ENCODE measurements around the gene CAPN2.
"Not testable (repeated sequence)": the region's sequence is repeated elsewhere in the genome, so short reads cannot be mapped to it uniquely, and the experiment has no call there.

The CAPN2 gene

DNA sequence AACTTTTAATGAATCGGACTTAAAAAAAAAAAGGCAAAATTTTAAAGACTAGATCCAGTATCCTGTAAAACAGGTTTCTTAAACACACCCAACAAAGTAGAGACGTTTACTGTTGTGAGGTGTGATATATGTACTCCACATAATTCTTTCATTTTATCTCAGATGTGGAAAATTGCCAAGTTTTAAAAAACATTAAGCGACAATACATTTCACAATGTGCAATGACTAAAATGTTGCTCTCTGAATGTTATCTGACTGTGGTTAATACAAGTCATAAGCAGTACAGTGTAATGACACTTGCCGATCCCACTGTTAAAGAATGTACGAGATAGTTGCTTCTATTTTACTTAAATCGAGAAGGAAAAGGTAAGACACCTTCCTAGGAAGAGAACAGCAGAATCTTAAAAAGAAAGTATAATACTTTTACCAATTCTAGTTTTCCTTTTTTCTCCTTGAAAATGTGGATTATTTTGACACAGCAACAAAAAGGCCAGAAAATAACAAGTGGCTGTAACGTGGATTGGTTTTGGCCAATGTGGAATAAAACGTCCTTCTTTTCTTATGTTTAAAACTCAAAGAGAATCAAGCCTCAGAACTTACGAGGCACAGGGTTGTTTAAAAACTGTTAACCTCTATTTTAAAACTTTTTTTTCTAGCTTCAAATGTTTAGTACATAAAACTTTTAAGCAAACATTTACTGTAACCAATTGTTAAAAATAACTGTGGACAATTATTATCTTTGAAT is 82.0 kb downstream of the CAPN2 start:
- TF ChIP-seq, protein P1, sequence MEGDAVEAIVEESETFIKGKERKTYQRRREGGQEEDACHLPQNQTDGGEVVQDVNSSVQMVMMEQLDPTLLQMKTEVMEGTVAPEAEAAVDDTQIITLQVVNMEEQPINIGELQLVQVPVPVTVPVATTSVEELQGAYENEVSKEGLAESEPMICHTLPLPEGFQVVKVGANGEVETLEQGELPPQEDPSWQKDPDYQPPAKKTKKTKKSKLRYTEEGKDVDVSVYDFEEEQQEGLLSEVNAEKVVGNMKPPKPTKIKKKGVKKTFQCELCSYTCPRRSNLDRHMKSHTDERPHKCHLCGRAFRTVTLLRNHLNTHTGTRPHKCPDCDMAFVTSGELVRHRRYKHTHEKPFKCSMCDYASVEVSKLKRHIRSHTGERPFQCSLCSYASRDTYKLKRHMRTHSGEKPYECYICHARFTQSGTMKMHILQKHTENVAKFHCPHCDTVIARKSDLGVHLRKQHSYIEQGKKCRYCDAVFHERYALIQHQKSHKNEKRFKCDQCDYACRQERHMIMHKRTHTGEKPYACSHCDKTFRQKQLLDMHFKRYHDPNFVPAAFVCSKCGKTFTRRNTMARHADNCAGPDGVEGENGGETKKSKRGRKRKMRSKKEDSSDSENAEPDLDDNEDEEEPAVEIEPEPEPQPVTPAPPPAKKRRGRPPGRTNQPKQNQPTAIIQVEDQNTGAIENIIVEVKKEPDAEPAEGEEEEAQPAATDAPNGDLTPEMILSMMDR (IDR thresholded peaks at IDR 0.05; ENCODE audit: insufficient read depth, missing control alignments), result no peak
- DNase-seq (ENCODE audit: insufficient read length, low spot score), result no peak
- peak; percentile 46 for FAIRE-seq

DNA sequence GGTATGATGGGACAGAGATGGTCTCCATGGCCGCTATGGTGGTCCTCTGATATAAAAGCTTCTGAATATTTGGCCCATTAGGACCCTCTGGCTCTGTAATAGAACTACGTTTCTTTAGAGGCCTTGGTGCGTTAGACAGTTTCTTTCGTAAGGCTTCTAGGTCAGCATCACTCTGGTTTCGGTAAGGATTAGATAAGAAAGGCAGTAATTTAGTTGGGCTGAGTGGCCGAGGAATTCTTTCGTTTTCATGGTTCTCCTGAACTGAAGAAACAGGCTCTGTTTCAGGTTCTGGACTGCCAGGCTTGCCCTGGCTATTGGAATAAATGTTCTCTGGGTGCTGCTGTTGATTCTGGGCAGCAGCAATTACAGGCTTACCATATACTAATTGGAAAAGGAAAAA is 83.9 kb downstream of the CAPN2 start:
- FAIRE-seq (peak; percentile 77), DNase-seq (ENCODE audit: insufficient read length, low spot score) (no peak)
- TF ChIP-seq, protein P1 (IDR thresholded peaks at IDR 0.05; ENCODE audit: insufficient read depth, missing control alignments), result no peak

DNA sequence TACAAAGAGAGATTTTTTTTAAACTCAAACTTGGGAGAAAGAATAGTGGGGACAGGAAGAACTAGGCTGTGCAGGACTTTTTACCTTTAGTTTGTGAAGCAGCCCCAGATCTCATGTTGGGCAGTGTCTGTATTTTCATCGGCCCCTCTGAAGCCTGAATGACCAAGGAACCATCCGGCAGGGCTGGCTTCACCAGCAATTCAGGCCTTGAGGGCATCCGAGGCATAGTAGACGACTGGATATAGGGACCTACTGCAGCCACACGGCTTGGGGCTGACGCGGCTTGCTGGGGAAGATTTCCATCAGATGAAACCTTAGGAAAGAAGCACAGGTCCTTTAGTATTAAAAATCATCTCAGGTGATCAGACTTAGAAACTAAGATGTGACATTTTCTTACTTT is 89.7 kb downstream of the CAPN2 start:
- TF ChIP-seq, protein P1 (IDR thresholded peaks at IDR 0.05; ENCODE audit: insufficient read depth, missing control alignments), result no peak
- DNase-seq (ENCODE audit: insufficient read length, low spot score), result no peak
- no peak for FAIRE-seq

DNA sequence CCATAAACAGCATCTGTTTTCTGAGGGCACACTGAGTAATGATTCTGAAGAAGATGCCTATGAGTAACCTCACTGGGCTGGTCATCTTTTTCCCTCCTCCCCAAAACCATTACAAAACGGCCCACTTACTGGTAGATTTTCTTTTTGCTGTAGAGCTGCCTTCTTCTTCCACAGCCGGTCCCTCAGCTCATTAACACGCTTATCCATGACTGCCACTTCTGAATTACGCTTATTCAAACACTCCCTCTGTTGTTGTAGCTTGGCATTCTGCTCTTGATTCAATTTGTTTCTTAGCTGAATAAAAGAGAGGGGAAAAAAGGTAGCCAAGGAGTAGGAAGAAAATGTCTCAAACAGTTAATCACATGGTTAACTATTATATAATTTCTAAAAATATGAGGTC is 90.3 kb downstream of the CAPN2 start:
- TF ChIP-seq, protein P1 (IDR thresholded peaks at IDR 0.05; ENCODE audit: insufficient read depth, missing control alignments), result no peak
- DNase-seq (ENCODE audit: insufficient read length, low spot score), result no peak
- no peak for FAIRE-seq

DNA sequence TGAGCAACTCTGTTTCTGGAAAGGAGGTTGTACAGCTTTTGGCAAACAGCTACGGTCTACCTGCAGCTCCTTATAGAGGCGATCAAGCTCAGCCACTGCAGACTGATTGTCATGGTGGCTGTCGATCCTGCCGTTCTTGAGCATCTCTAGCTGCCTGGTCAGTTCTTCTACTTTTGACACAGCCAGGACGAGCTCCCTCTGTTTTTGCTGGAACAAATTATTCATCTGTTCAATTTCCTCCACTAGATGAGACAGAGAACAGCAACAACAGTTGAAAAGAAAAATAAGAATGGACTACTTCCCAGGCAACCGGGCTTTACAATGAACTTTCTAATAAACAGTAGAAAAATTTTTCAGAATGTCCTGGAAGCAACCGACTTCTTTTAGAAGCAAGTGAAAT is 90.9 kb downstream of the CAPN2 start:
- DNase-seq (ENCODE audit: insufficient read length, low spot score) (no peak), FAIRE-seq (no peak)
- TF ChIP-seq, protein P1 (IDR thresholded peaks at IDR 0.05; ENCODE audit: insufficient read depth, missing control alignments), result no peak

DNA sequence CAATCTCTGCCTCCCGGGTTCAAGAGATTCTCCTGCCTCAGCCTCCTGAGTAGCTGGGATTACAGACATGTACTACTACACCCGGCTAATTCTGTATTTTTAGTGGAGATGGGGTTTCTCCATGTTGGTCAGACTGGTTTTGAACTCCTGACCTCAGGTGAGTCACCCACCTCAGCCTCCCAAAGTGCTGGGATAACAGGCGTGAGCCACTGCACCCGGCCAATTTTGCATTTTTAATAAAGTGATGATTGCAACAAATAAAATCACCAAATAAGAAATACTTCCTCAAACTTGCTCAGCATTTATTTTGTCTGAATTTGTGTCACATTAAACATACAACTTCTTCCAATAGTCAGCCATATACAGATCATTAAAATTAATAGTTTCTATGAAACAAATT is 97.6 kb downstream of the CAPN2 start:
- DNase-seq (ENCODE audit: insufficient read length, low spot score); FAIRE-seq: not testable (repeated sequence)

DNA sequence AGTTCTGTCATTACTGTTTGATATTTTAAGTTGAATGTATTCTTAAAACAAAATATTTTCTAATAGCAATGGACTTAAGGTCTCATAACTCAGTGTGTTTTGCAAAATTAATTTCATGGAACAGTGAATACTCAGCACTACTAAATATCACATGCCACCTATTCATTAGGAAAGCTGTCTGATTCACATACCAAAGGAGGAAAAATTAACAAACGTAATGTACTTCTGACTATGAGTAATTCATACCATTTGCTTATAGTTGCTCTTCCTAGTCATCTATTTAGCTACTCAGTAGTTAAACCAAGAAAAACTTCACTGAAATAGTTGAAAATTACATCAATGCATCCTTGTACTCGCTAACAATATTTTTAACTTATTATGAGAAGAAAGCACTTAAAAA is 98.2 kb downstream of the CAPN2 start:
- DNase-seq (ENCODE audit: insufficient read length, low spot score) (no peak), FAIRE-seq (peak; percentile 97)
- TF ChIP-seq, protein P1 (IDR thresholded peaks at IDR 0.05; ENCODE audit: insufficient read depth, missing control alignments), result no peak

Measured in D721Med (cell line).